Lower leg skin (tissue), 3 donors: ENCODE data around the gene OR2F2.

Experiments used
- POLR2A ChIP-seq, 2 donors: fragments of 450-650 bp; IDR thresholded peaks; one replicate each; pipeline ENCODE4 v1.6.1; 2016 to 2017; ENCODE audit warnings: antibody characterized with exemption in 2 of 2, mild to moderate bottlenecking in 1 of 2, moderate library complexity in 1 of 2
- TF ChIP-seq, protein P1 (sequence below), 3 donors: fragments of 450-650 bp; IDR thresholded peaks; one replicate each; pipeline ENCODE4 v1.5.1; 2016; ENCODE audit warnings: antibody characterized with exemption in 3 of 3, mild to moderate bottlenecking in 3 of 3, moderate library complexity in 2 of 3

DNA sequence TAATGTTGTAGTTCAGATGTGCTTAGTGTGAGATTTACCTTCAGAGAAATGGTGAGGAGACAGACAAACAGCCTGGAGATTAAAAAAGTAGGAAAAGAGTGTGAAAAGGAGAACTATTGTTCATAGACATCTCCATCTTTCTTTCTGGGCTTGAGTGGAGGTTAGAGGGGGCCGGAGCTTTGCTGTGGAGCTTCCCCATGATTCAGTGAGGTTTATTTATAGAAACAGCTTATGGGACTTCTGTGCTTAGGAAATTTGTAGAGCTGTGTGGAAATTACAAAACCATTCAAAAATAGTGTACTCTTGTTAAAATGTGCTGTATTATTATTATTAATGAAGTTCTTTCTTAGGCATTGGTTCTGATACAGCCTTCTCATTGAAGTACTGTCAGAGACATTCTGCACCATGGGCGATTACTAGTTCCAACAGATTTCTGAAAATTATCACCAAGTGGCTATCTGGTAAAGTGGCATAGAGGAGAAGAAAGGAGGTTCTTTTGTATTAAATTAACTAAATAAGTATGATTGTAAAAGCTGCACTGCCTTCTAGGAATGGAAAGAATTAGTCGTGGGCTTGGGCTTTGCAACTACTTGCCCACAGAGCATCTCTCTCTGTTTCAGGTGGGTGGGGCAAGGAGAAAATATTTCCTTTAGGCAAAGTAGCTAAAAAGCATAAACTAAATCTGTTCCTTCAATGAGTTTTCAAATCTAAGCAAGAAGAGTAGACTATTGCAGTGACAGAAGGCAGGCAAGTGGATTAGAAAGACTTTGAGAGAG, 24.4 kb upstream of the OR2F2 start:
- TF ChIP-seq, protein P1, sequence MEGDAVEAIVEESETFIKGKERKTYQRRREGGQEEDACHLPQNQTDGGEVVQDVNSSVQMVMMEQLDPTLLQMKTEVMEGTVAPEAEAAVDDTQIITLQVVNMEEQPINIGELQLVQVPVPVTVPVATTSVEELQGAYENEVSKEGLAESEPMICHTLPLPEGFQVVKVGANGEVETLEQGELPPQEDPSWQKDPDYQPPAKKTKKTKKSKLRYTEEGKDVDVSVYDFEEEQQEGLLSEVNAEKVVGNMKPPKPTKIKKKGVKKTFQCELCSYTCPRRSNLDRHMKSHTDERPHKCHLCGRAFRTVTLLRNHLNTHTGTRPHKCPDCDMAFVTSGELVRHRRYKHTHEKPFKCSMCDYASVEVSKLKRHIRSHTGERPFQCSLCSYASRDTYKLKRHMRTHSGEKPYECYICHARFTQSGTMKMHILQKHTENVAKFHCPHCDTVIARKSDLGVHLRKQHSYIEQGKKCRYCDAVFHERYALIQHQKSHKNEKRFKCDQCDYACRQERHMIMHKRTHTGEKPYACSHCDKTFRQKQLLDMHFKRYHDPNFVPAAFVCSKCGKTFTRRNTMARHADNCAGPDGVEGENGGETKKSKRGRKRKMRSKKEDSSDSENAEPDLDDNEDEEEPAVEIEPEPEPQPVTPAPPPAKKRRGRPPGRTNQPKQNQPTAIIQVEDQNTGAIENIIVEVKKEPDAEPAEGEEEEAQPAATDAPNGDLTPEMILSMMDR (IDR thresholded peaks at IDR 0.05) = no peak
- no peak for TF ChIP-seq POLR2A (IDR thresholded peaks at IDR 0.05)
